Measurements from ENCODE around the gene MYO15A. TPM values are rescaled to one million over a fixed set of nuclear protein-coding genes. Genes with fewer than 3 reads are reported as not detected.

Gene MYO15A
- total and polyA plus RNA-seq, 2 experiments from 2014 or later = 2.4 to 2.8 TPM

DNA sequence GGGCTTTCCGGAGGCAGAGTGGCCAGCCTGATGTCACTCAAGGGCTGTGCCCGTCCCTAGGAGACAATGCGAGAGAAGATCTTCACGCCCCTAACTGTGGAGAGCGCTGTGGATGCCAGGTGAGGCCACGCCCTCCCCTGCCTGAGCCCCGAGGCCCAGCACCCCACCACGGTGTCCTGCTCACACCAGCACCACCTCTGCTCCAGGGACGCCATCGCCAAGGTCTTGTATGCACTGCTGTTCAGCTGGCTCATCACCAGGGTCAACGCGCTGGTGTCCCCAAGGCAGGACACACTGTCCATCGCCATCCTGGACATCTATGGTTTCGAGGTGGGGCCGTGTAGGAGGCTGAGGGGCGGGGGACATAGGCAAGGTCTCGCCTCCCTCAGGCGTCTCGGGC, 27.8 kb downstream of the MYO15A start:
- H3K4me1 ChIP-seq (ENCODE audit: insufficient read depth) = peaks cover 6% of the 10 kb centered on the region
- H3K36me3 ChIP-seq (replicated peaks; ENCODE audit: insufficient read depth, low read depth) = no peaks in the 10 kb centered on the region
- no peak overlapping the region for H3K4me2 ChIP-seq
- H3K79me2 ChIP-seq = no peaks in the 10 kb centered on the region
- TF ChIP-seq EZH2phosphoT487 (IDR thresholded peaks at IDR 0.05; ENCODE audit: low read depth, severe bottlenecking, unreplicated experiment) (no peak), CTCF (IDR thresholded peaks at IDR 0.05; ENCODE audit: poor library complexity) (no peak), EZH2 (IDR thresholded peaks at IDR 0.05; ENCODE audit: borderline replicate concordance) (no peak)
- H3K9me3 ChIP-seq (ENCODE audit: low read depth) = no peaks in the 10 kb centered on the region
- no peak overlapping the region for H2AFZ ChIP-seq
- H3K4me3 ChIP-seq = no peak overlapping the region
- no peak for DNase-seq (ENCODE audit: low spot score)
- H3K9me2 ChIP-seq (replicated peaks; ENCODE audit: insufficient read depth) = no peaks in the 10 kb centered on the region
- no peaks in the 10 kb centered on the region for H4K20me1 ChIP-seq (ENCODE audit: insufficient read depth, poor library complexity, severe bottlenecking)
- WGBS (ENCODE audit: low lambda C conversion rate, missing lambda C conversion rate) = 95% methylated on average over 18 of the region's 19 CpGs
- no peak overlapping the region for H3K27ac ChIP-seq
- no peaks in the 10 kb centered on the region for H3K27me3 ChIP-seq

DNA sequence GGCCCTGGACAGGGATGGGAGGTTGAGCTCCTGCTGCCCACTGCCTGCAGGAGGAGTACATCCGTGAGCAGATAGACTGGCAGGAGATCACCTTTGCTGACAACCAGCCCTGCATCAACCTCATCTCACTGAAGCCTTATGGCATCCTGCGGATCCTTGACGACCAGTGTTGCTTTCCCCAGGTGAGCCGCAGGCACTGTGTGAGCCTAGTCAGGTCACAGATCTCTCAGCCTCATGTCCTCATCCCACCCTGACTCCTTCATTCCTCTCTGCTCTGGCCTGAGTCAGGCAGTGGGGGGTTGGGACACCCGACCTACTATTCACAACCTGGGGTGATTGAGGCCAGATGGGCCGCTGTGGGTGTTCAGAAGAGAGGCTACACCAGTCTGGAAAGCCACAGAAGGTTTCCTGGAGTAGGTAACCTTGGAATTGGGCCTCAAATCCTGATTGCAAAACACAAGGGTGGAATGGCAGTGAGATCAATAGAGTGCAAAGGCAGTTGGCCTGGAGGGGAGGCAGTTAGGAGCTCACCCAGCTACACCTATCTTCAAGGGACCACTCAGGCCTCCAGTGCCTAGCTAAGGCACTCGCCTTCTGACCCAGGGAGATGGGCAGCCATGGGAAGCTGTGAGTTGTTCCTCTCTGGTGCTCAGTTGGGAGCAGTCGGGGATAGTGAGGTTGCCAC, 29.7 kb downstream of the MYO15A start:
- no peaks in the 10 kb centered on the region for H3K36me3 ChIP-seq (replicated peaks; ENCODE audit: insufficient read depth, low read depth)
- no peaks in the 10 kb centered on the region for H3K9me2 ChIP-seq (replicated peaks; ENCODE audit: insufficient read depth)
- no peaks in the 10 kb centered on the region for H3K9me3 ChIP-seq (ENCODE audit: low read depth)
- TF ChIP-seq EZH2 (IDR thresholded peaks at IDR 0.05; ENCODE audit: borderline replicate concordance) (no peak), CTCF (IDR thresholded peaks at IDR 0.05; ENCODE audit: poor library complexity) (no peak), EZH2phosphoT487 (IDR thresholded peaks at IDR 0.05; ENCODE audit: low read depth, severe bottlenecking, unreplicated experiment) (no peak)
- H2AFZ ChIP-seq = no peak overlapping the region
- H3K4me3 ChIP-seq = no peak overlapping the region
- H3K79me2 ChIP-seq = no peaks in the 10 kb centered on the region
- no peak overlapping the region for H3K27ac ChIP-seq
- H3K4me2 ChIP-seq = no peak overlapping the region
- no peak for DNase-seq (ENCODE audit: low spot score)
- 81% methylated on average over 8 of the region's 8 CpGs for WGBS (ENCODE audit: low lambda C conversion rate, missing lambda C conversion rate)
- H4K20me1 ChIP-seq (ENCODE audit: insufficient read depth, poor library complexity, severe bottlenecking) = no peaks in the 10 kb centered on the region
- no peaks in the 10 kb centered on the region for H3K27me3 ChIP-seq
- H3K4me1 ChIP-seq (ENCODE audit: insufficient read depth) = peaks cover 6% of the 10 kb centered on the region

DNA sequence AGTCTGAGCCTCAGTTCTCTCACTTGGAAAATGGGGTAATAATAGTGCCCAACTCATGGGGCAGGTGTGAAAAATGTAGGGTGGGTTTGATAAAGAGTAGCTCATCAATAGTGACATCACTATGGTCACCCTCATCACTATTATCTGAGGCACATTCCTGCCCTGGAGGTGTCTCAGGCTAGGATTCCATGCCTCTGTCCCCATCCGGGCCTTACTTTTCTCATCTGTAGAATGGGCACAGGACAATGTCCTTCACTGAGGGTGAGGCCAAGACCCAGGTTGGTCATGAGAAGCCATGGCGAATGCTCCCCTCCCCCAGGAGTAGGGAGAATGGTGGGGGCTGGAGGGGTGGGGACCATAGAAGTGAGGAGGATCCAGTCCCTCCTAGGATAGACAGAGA, 30.5 kb downstream of the MYO15A start:
- no peaks in the 10 kb centered on the region for H3K9me2 ChIP-seq (replicated peaks; ENCODE audit: insufficient read depth)
- H2AFZ ChIP-seq = no peak overlapping the region
- DNase-seq (ENCODE audit: low spot score) = no peak
- TF ChIP-seq CTCF (IDR thresholded peaks at IDR 0.05; ENCODE audit: poor library complexity) = no peak
- H3K36me3 ChIP-seq (replicated peaks; ENCODE audit: insufficient read depth, low read depth) = no peaks in the 10 kb centered on the region
- no peak overlapping the region for H3K4me3 ChIP-seq
- H3K4me2 ChIP-seq = no peak overlapping the region
- no peaks in the 10 kb centered on the region for H4K20me1 ChIP-seq (ENCODE audit: insufficient read depth, poor library complexity, severe bottlenecking)
- no peaks in the 10 kb centered on the region for H3K9me3 ChIP-seq (ENCODE audit: low read depth)
- H3K4me1 ChIP-seq (ENCODE audit: insufficient read depth) = peaks cover 6% of the 10 kb centered on the region
- 100% methylated on average over 2 of the region's 2 CpGs for WGBS (ENCODE audit: low lambda C conversion rate, missing lambda C conversion rate)
- H3K79me2 ChIP-seq = no peaks in the 10 kb centered on the region
- no peak overlapping the region for H3K27ac ChIP-seq
- H3K27me3 ChIP-seq = no peaks in the 10 kb centered on the region

All from hepatocyte (in vitro differentiated cells).